GM18520 (cell line): Measurements from ENCODE around the gene CDC42BPB.
"Not testable (repeated sequence)": the region's sequence is repeated elsewhere in the genome, so short reads cannot be mapped to it uniquely, and the experiment has no call there.

ENCODE experiments used
- ATAC-seq: cut with Tn5 transposase; IDR thresholded peaks from one replicate; pipeline ENCODE4 v1.9.1; 2021; ENCODE audit not compliant: unreplicated experiment

The CDC42BPB gene

GRCh38 chr14:102930753-102931579 is 126.4 kb downstream of the CDC42BPB start:
- ATAC-seq, result no peak

GRCh38 chr14:102930138-102930752 is 127.1 kb downstream of the CDC42BPB start:
- ATAC-seq, result no peak

- no peak for ATAC-seq
Measured at GRCh38 chr14:102929241-102930137, 127.9 kb downstream of the CDC42BPB start.

- ATAC-seq, result no peak
Measured at GRCh38 chr14:102928412-102929240, 128.7 kb downstream of the CDC42BPB start.

GRCh38 chr14:102927878-102928411 is 129.4 kb downstream of the CDC42BPB start:
- no peak for ATAC-seq

- no peak for ATAC-seq
Measured at GRCh38 chr14:102927346-102927877, 129.9 kb downstream of the CDC42BPB start.

GRCh38 chr14:102926840-102927239 is 130.5 kb downstream of the CDC42BPB start:
- not testable (repeated sequence) for ATAC-seq

- no peak for ATAC-seq
Measured at GRCh38 chr14:102926104-102926503, 131.2 kb downstream of the CDC42BPB start.

- ATAC-seq, result no peak
Measured at GRCh38 chr14:102925646-102926045, 131.7 kb downstream of the CDC42BPB start.

- ATAC-seq, result no peak
Measured at GRCh38 chr14:102924632-102925588, 132.4 kb downstream of the CDC42BPB start.

- no peak for ATAC-seq
Measured at GRCh38 chr14:102923925-102924486, 133.3 kb downstream of the CDC42BPB start.

GRCh38 chr14:102923201-102923924 is 134.0 kb downstream of the CDC42BPB start:
- ATAC-seq, result no peak

- ATAC-seq, result no peak
Measured at GRCh38 chr14:102922490-102923200, 134.7 kb downstream of the CDC42BPB start, which contains the start of gene AMN. Gene AMN (plus strand): TSS chr14:102922663. CDS start chr14:102922689, 26 bp downstream.

GRCh38 chr14:102920998-102921304 is 136.4 kb downstream of the CDC42BPB start:
- ATAC-seq, result no peak

- no peak for ATAC-seq
Measured at GRCh38 chr14:102920273-102920997, 136.9 kb downstream of the CDC42BPB start.

GRCh38 chr14:102918438-102918837 is 138.9 kb downstream of the CDC42BPB start:
- no peak for ATAC-seq
